H9 (cell line): Measurements from ENCODE around the gene CSTPP1. TPM values are rescaled to one million over a fixed set of nuclear protein-coding genes. Genes with fewer than 3 reads are reported as not detected.
A peak's percentile ranks its signal among the peaks of the same experiment; 100 is the strongest.

ENCODE experiments used
- DNase-seq: peaks from one replicate; pipeline ENCODE4 v3.0.0-alpha.2; 2017
- H2AFZ ChIP-seq: one replicate; pipeline ENCODE4 v1.6.1; 2013; ENCODE audit warnings: mild to moderate bottlenecking, low read length, control low read depth, moderate library complexity
- H2AK5ac ChIP-seq: 2 replicates; pipeline ENCODE4 v1.6.1; 2013; ENCODE audit warnings: low read length, control low read depth, mixed read lengths; ENCODE audit not compliant: insufficient read length
- H2BK120ac ChIP-seq: one replicate; pipeline ENCODE4 v1.6.1; 2013; ENCODE audit warnings: low read depth, mild to moderate bottlenecking, low read length, control low read depth, inconsistent platforms; ENCODE audit not compliant: poor library complexity, severe bottlenecking
- H2BK12ac ChIP-seq: 2 replicates; pipeline ENCODE4 v1.6.1; 2013; ENCODE audit warnings: low read length, control low read depth, mixed read lengths, low read depth; ENCODE audit not compliant: insufficient read length
- H2BK15ac ChIP-seq: 2 replicates; pipeline ENCODE4 v1.6.1; 2013; ENCODE audit warnings: low read depth, low read length, control low read depth
- H2BK20ac ChIP-seq: one replicate; pipeline ENCODE4 v1.6.1; 2013; ENCODE audit warnings: low read depth, mild to moderate bottlenecking, low read length, control low read depth, inconsistent platforms; ENCODE audit not compliant: poor library complexity, severe bottlenecking
- H2BK5ac ChIP-seq: 2 replicates; pipeline ENCODE4 v1.6.1; 2013; ENCODE audit warnings: low read length, control low read depth, mixed read lengths; ENCODE audit not compliant: insufficient read length
- H3K14ac ChIP-seq: 2 replicates; pipeline ENCODE4 v1.6.1; 2013; ENCODE audit warnings: low read length, control low read depth; ENCODE audit not compliant: insufficient read depth
- H3K18ac ChIP-seq: 2 replicates; pipeline ENCODE4 v1.6.1; 2013; ENCODE audit warnings: low read depth, mild to moderate bottlenecking, mixed read lengths, low read length, control low read depth; ENCODE audit not compliant: insufficient read length
- H3K23ac ChIP-seq: 2 replicates; pipeline ENCODE4 v1.6.1; 2013; ENCODE audit warnings: low read length, control low read depth, mixed read lengths, low read depth; ENCODE audit not compliant: insufficient read length
- H3K23me2 ChIP-seq: 2 replicates; pipeline ENCODE4 v1.6.1; 2013; ENCODE audit warnings: low read depth, mild to moderate bottlenecking, mixed read lengths, low read length, control low read depth; ENCODE audit not compliant: insufficient read length, poor library complexity, severe bottlenecking
- H3K27ac ChIP-seq: 2 replicates; pipeline ENCODE4 v1.5.1; 2013; ENCODE audit warnings: low read length, control low read depth, mixed read lengths, low read depth; ENCODE audit not compliant: insufficient read length
- H3K27me3 ChIP-seq: 2 replicates; pipeline ENCODE4 v1.6.1; 2013; ENCODE audit warnings: low read length, control low read depth, inconsistent platforms; ENCODE audit not compliant: insufficient read depth
- H3K4ac ChIP-seq: 2 replicates; pipeline ENCODE4 v1.6.1; 2013; ENCODE audit warnings: low read depth, mild to moderate bottlenecking, control low read depth, inconsistent platforms, low read length, moderate library complexity
- H3K4me1 ChIP-seq: 2 replicates; pipeline ENCODE4 v1.6.1; 2013; ENCODE audit warnings: low read length, control low read depth, inconsistent platforms; ENCODE audit not compliant: insufficient read depth
- H3K4me2 ChIP-seq: 2 replicates; pipeline ENCODE4 v1.6.1; 2013; ENCODE audit warnings: low read length, control low read depth, mixed read lengths; ENCODE audit not compliant: insufficient read length, insufficient read depth
- H3K56ac ChIP-seq: 2 replicates; pipeline ENCODE4 v1.6.1; 2013; ENCODE audit warnings: low read depth, mild to moderate bottlenecking, mixed read lengths, low read length, control low read depth; ENCODE audit not compliant: insufficient read length
- H3K79me1 ChIP-seq: 2 replicates; pipeline ENCODE4 v1.6.1; 2013; ENCODE audit warnings: low read depth, mild to moderate bottlenecking, moderate library complexity, low read length, control low read depth, inconsistent platforms; ENCODE audit not compliant: insufficient read depth, poor library complexity, severe bottlenecking
- H3K79me2 ChIP-seq: 2 replicates; pipeline ENCODE4 v1.6.1; 2013; ENCODE audit warnings: low read length, control low read depth, inconsistent platforms; ENCODE audit not compliant: insufficient read depth
- H3K9ac ChIP-seq: 2 replicates; pipeline ENCODE4 v1.6.1; 2013; ENCODE audit warnings: low read length, control low read depth, mixed read lengths; ENCODE audit not compliant: insufficient read length; ENCODE audit errors: extremely low read depth
- H3K9me3 ChIP-seq: one replicate; pipeline ENCODE4 v1.6.1; 2013; ENCODE audit warnings: low read depth, low read length, inconsistent platforms; ENCODE audit not compliant: control insufficient read depth
- H3T11ph ChIP-seq: one replicate; pipeline ENCODE4 v1.6.1; 2013; ENCODE audit warnings: mild to moderate bottlenecking, low read length, control low read depth, inconsistent platforms
- H4K20me1 ChIP-seq: one replicate; pipeline ENCODE4 v1.6.1; 2013; ENCODE audit not compliant: control insufficient read depth, insufficient read length, insufficient read depth
- H4K5ac ChIP-seq: 2 replicates; pipeline ENCODE4 v1.6.1; 2013; ENCODE audit warnings: low read depth, mild to moderate bottlenecking, mixed read lengths, low read length, control low read depth; ENCODE audit not compliant: insufficient read length
- H4K8ac ChIP-seq: replicated peaks from 2 replicates; pipeline ENCODE4 v1.6.1; 2013; ENCODE audit warnings: low read length, control low read depth, mixed read lengths, low read depth; ENCODE audit not compliant: insufficient read length
- H4K91ac ChIP-seq: 2 replicates; pipeline ENCODE4 v1.6.1; 2013; ENCODE audit warnings: low read depth, mild to moderate bottlenecking, moderate library complexity, mixed read lengths, low read length, control low read depth; ENCODE audit not compliant: insufficient read length
- H3K27ac Mint-ChIP-seq, 3 experiments: 2 replicates in 2 of 3; 3 replicates in 1 of 3; pipeline ENCODE4 v1.8.0; 2020 to 2021; ENCODE audit warnings: mixed read lengths in 3 of 3, mild to moderate bottlenecking in 1 of 3, moderate library complexity in 1 of 3
- H3K27me3 Mint-ChIP-seq: 2 replicates; pipeline ENCODE4 v1.8.0; 2021; ENCODE audit warnings: low read depth, mild to moderate bottlenecking, moderate library complexity, mixed read lengths
- H3K36me3 Mint-ChIP-seq, 3 experiments: 2 replicates in 2 of 3; 3 replicates in 1 of 3; pipeline ENCODE4 v1.8.0; 2020 to 2021; ENCODE audit warnings: low read depth in 3 of 3, mixed read lengths in 3 of 3; ENCODE audit not compliant: insufficient read depth in 1 of 3
- H3K4me1 Mint-ChIP-seq, 2 experiments: 2 replicates each; pipeline ENCODE4 v1.8.0; 2020; ENCODE audit warnings: mixed read lengths in 2 of 2
- H3K4me3 Mint-ChIP-seq, 2 experiments: 2 replicates in 1 of 2; 3 replicates in 1 of 2; pipeline ENCODE4 v1.8.0; 2020 to 2021; ENCODE audit warnings: mild to moderate bottlenecking in 2 of 2, mixed read lengths in 2 of 2, moderate library complexity in 1 of 2
- H3K9me3 Mint-ChIP-seq, 2 experiments: 2 replicates in 1 of 2; 3 replicates in 1 of 2; pipeline ENCODE4 v1.8.0; 2020; ENCODE audit warnings: mild to moderate bottlenecking in 2 of 2, mixed read lengths in 2 of 2, moderate library complexity in 1 of 2
- CTCF ChIP-seq: fragments of 200-600 bp; sonication (generic); conservative IDR thresholded peaks from 3 replicates; pipeline ENCODE4 v1.8.0; 2021; ENCODE audit warnings: antibody characterized with exemption, mild to moderate bottlenecking
- WGBS: extraction: QIAGEN DNeasy Blood & Tissue Kit; methylation state at CpG from one replicate; pipeline ENCODE4 v1.1.7; 2013; ENCODE audit warnings: missing lambda C conversion rate, low lambda C conversion rate, mixed read lengths; ENCODE audit not compliant: insufficient read length; ENCODE audit errors: extremely low coverage; 5-methylcytosine and 5-hydroxymethylcytosine counted together
- total RNA-seq: library from RNA; stranded (reverse); gene quantifications from 2 replicates; pipeline ENCODE4 v1.2.1, GENCODE V29; 2021

CSTPP1 gene
- total RNA-seq, 1 experiment from 2014 or later: 21.2 TPM

- Histone ChIP-seq H2BK12ac (no peak overlapping the region), H3K23me2 (no peaks in the 10 kb centered on the region), H2BK120ac (no peak overlapping the region), H3K9me3 (no peaks in the 10 kb centered on the region), H3K79me2 (no peaks in the 10 kb centered on the region), H3T11ph (no peak overlapping the region), H3K9ac (no peak overlapping the region), H3K27me3 (no peaks in the 10 kb centered on the region), H3K18ac (no peak overlapping the region), H2AFZ (no peak overlapping the region), H2AK5ac (no peak overlapping the region), H4K5ac (no peak overlapping the region), H3K27ac (no peak overlapping the region), H3K14ac (no peak overlapping the region), H2BK20ac (no peak overlapping the region), H2BK5ac (no peak overlapping the region), H2BK15ac (no peak overlapping the region), H3K4ac (no peak overlapping the region), H3K79me1 (no peaks in the 10 kb centered on the region), H4K8ac (no peak overlapping the region), H3K23ac (no peak overlapping the region), H3K4me2 (no peak overlapping the region), H3K4me1 (no peaks in the 10 kb centered on the region), H3K56ac (no peak overlapping the region), H4K20me1 (no peaks in the 10 kb centered on the region), H4K91ac (no peak overlapping the region)
- WGBS: no CpG with 5 or more reads among the region's 2 CpGs
- Mint-ChIP-seq H3K4me1 (peaks cover 24 to 27% of the 10 kb centered on the region in 2 experiments), H3K9me3 (no peaks in the 10 kb centered on the region), H3K36me3 (no peaks in the 10 kb centered on the region; a peak in 2 of 7 replicates), H3K4me3 (no peak overlapping the region), H3K27me3 (no peaks in the 10 kb centered on the region), H3K27ac (peak overlapping the region in 2 of 3 experiments; percentile 53 to 82; a peak in 2 of 7 replicates)
- no peak for DNase-seq
- no peak; the same call in 2 of the 3 replicates for TF ChIP-seq CTCF
These were observed 135.3 kb downstream of the CSTPP1 start for GRCh38 chr11:47071791-47072261.
